IgD-negative memory B cell (primary cell): Measurements from ENCODE around the gene ARL6IP1. TPM values are rescaled to one million over a fixed set of nuclear protein-coding genes. Genes with fewer than 3 reads are reported as not detected.

Experiments used
- H3K27ac Mint-ChIP-seq, 3 donors: one replicate each; pipeline ENCODE4 v1.8.0; 2020 to 2022; ENCODE audit warnings: mild to moderate bottlenecking in 3 of 3, mixed read lengths in 3 of 3, moderate library complexity in 1 of 3
- H3K27me3 Mint-ChIP-seq: one replicate; pipeline ENCODE4 v1.8.0; 2021; ENCODE audit warnings: mixed read lengths
- H3K36me3 Mint-ChIP-seq: one replicate; pipeline ENCODE4 v1.8.0; 2020; ENCODE audit warnings: mild to moderate bottlenecking, mixed read lengths
- H3K4me1 Mint-ChIP-seq, 3 donors: one replicate each; pipeline ENCODE4 v1.8.0; 2020 to 2022; ENCODE audit warnings: mixed read lengths in 3 of 3, mild to moderate bottlenecking in 1 of 3
- H3K4me3 Mint-ChIP-seq, 4 donors: one replicate each; pipeline ENCODE4 v1.8.0; 2020 to 2022; ENCODE audit warnings: mild to moderate bottlenecking in 4 of 4, mixed read lengths in 4 of 4, moderate library complexity in 3 of 4
- H3K9me3 Mint-ChIP-seq, 3 donors: one replicate each; pipeline ENCODE4 v1.8.0; 2020 to 2021; ENCODE audit warnings: mixed read lengths in 3 of 3, mild to moderate bottlenecking in 1 of 3
- polyA plus RNA-seq: library from polyadenylated mRNA; unstranded; fragments of 300-500 nt; fragmentation: Illumina TruSeq; gene quantifications from one replicate; pipeline ENCODE4 v1.2.3, GENCODE V29; 2021

Gene ARL6IP1
- polyA plus RNA-seq, 1 donor from 2014 or later, result 142 TPM

DNA sequence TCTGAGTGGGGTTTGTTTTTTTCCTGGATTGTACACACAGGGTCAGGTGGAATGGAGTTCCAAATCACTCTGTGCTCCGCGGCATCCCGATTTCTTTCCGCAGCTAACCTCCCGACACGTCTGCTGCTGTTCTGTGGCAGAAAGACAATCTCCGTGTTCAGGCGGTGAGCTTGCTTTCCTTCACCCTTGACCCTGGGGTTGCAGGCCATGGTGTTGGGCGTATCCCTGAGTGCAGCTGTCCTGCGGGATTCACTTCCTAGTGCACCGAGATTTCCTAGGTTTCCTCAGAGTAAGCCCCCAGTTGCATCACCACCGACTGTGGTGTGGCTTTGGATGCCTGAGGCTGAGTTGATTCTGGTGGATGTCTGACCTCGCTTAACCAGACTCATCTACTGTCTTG lies 7.8 kb upstream of the ARL6IP1 start:
- Mint-ChIP-seq H3K4me3 (no peak overlapping the region), H3K27me3 (no peaks in the 10 kb centered on the region), H3K27ac (peak overlapping the region in 2 of 3 donors; percentile 32 to 43), H3K36me3 (peaks cover 2% of the 10 kb centered on the region), H3K9me3 (peaks cover 0 to 2% (median 0%) of the 10 kb centered on the region in 3 donors), H3K4me1 (peaks cover under 1 to 1% (median under 1%) of the 10 kb centered on the region in 3 donors)

DNA sequence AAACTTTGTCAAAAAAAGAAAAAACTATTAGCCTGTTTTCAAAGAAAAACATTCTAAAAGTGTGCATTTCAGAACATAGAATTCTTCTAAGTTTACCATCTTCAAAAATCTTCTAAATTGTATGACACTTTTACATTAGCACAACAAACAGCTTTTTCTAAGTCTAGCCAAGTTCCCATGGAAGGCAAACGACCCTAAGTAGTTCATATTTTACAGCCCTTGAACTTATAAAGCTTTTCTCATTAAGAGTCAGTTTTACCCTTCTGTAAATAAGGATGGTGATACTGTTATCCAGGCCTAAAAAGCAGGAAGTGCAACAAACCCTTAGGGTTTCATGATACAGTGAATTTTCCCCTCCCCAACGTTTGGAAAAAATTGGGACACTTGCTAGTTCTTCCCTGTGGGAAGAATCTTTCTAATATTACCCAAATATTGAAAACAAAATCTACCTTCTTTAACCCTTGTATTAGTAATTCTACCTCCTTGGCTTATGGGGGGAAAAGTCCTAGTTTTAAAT lies 4.0 kb upstream of the ARL6IP1 start:
- Mint-ChIP-seq H3K36me3 (no peaks in the 10 kb centered on the region), H3K27ac (peak overlapping the region in 1 of 3 donors; percentile 64), H3K9me3 (no peaks in the 10 kb centered on the region), H3K27me3 (no peaks in the 10 kb centered on the region), H3K4me1 (peaks cover 8 to 18% (median 15%) of the 10 kb centered on the region in 3 donors), H3K4me3 (no peak overlapping the region)

DNA sequence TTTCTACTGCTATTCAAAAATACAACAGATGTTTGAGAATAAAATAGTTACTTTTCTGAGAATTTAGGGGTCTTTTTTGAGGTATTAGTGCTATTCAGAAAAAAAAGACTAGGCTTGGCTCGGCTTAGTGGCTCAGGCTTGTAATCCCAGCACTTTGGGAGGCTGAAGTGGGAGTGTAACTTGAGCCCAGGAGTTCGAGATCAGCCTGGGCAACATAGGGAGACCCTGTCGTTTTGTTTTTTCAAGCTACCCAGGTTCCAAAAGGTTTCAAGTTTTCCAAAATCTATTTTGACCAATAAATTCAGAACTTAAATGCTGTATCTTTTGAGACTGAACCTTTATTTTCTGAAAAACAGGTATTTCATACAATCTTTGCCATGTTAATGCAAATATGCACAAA lies 3.2 kb upstream of the ARL6IP1 start:
- peak overlapping the region; percentile 49 to 83 (median 56) for H3K27ac Mint-ChIP-seq
- H3K4me3 Mint-ChIP-seq, result no peak overlapping the region
- H3K4me1 Mint-ChIP-seq, result peaks cover 16 to 26% (median 23%) of the 10 kb centered on the region in 3 donors
- H3K9me3 Mint-ChIP-seq, result no peaks in the 10 kb centered on the region
- H3K27me3 Mint-ChIP-seq, result no peaks in the 10 kb centered on the region
- H3K36me3 Mint-ChIP-seq, result no peaks in the 10 kb centered on the region

DNA sequence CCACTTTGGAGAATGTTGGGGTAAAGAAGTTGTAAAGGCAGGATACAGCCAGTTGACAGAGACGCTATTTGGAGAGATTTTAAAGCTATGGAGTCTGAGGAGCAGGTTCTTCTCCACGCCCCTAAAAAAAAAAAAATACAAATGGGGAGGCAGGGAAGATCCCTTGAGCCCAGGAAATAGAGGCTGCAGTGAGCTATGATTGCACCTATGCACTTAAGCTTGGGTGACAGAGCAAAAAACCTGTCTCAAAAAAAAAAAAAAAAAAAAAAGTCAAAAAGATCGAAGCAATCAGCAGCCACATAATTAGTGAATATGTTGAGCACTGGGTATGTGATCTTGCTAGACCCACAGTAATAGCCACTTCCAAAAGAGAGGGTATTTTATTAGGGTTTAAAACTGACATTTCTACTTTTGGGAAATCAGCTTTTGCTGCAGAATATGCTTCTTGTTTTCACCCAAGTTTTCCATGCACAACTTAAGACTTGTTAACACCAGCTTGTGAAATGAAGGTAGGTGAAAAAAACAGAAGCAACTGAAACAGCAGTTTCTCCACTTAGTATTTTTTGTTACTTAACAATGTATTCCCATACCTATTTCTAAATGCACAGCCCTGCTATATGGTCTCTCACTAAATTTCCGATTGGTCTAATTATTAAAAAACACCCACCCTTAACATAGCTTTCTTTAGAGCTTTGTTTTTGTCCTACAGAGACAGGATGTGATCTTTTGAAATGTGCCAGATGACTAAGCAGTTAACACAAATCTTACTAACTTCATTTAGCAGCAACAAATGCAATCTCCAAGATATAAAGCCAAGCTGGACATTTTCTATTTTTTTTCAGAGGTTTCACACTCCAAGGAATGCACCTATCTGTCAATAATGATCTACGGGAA lies 2.5 kb upstream of the ARL6IP1 start:
- Mint-ChIP-seq H3K27ac (peak overlapping the region; percentile 48 to 83 (median 56)), H3K9me3 (no peaks in the 10 kb centered on the region), H3K27me3 (no peaks in the 10 kb centered on the region), H3K4me3 (peak overlapping the region in 2 of 4 donors; percentile 34 to 95), H3K36me3 (no peaks in the 10 kb centered on the region), H3K4me1 (peaks cover 18 to 31% (median 26%) of the 10 kb centered on the region in 3 donors)

DNA sequence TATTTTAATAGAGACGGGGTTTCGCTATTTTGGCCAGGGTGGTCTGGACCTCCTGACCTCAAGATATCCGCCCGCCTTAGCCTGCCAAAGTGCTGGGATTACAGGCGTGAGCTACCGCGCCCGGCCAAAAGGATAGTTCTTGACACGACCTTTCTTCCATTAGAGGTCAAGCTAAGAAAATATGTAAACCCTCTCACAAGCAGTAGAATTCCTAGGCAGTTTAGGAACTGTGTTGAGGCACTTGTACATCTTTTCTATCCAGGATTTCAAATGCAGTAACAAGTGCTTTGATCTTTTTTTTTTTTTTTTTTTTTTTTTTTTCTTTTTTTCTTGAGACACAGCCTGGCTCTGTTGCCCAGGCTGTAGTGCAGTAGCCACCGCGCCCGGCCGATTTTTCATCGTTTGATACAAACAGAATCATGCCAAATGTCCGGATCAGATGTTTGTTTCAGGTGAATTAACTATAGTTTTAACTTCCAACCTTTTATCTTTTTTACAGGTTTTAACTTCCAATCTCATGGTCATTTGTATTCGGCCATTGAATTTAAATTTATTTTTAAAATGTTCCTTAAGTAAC lies 1.5 kb upstream of the ARL6IP1 start:
- H3K4me1 Mint-ChIP-seq, result peaks cover 20 to 31% (median 26%) of the 10 kb centered on the region in 3 donors

DNA sequence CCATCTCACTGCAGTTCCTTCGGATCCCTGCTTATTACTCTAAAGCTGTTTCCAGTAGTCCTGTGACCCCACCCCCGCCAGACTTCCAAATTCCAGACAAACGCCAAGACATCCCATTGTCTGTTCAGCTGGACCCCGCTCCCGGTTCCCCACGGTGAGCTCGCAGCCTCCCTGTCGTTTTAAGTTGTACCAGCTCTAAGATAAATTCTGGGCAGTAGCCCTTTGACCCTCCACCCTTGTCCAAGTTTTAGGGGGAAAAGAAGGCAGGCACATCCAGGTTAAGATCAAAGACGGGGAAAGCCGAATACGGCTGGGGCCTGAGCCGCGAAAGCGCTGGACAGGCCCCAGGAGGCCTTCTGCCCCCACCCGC lies 589 bp downstream of the ARL6IP1 start:
- Mint-ChIP-seq H3K9me3 (no peaks in the 10 kb centered on the region), H3K4me3 (peak overlapping the region; percentile 93 to 96 (median 94)), H3K4me1 (peaks cover 23 to 35% (median 31%) of the 10 kb centered on the region in 3 donors), H3K36me3 (no peaks in the 10 kb centered on the region), H3K27ac (peak overlapping the region; percentile 92 to 98 (median 96)), H3K27me3 (no peaks in the 10 kb centered on the region)

More for the DNA sequence above, 1.5 kb upstream of the ARL6IP1 start:
- H3K36me3 Mint-ChIP-seq, result no peaks in the 10 kb centered on the region
- H3K27me3 Mint-ChIP-seq, result no peaks in the 10 kb centered on the region
- H3K4me3 Mint-ChIP-seq, result peak overlapping the region in 3 of 4 donors; percentile 51 to 95 (median 58)
- H3K27ac Mint-ChIP-seq, result peak overlapping the region in 2 of 3 donors; percentile 44 to 62
- H3K9me3 Mint-ChIP-seq, result no peaks in the 10 kb centered on the region

DNA sequence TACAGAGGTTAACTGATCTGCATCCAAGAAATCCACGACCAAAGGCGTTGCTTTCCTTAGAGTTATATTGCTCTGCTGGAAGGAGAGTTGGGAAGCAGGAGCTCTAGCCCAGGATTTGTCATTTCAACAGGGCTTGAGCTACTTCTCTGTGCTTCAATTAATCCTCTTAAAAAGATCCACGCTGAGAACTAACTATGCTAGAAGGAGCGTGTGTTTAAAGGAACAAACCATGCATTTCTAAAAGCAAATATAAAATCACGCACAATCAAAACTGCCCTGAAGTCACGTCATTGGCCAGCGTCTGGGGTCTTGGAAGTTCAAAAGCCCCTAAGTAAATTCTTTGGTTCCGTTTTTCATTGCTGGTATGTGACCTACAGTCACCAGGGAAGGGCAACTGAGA lies 1.1 kb downstream of the ARL6IP1 start:
- H3K4me1 Mint-ChIP-seq, result peaks cover 23 to 35% (median 31%) of the 10 kb centered on the region in 3 donors
- no peaks in the 10 kb centered on the region for H3K9me3 Mint-ChIP-seq
- peak overlapping the region; percentile 93 to 96 (median 94) for H3K4me3 Mint-ChIP-seq
- peak overlapping the region; percentile 92 to 98 (median 96) for H3K27ac Mint-ChIP-seq
- no peaks in the 10 kb centered on the region for H3K36me3 Mint-ChIP-seq
- H3K27me3 Mint-ChIP-seq, result no peaks in the 10 kb centered on the region

DNA sequence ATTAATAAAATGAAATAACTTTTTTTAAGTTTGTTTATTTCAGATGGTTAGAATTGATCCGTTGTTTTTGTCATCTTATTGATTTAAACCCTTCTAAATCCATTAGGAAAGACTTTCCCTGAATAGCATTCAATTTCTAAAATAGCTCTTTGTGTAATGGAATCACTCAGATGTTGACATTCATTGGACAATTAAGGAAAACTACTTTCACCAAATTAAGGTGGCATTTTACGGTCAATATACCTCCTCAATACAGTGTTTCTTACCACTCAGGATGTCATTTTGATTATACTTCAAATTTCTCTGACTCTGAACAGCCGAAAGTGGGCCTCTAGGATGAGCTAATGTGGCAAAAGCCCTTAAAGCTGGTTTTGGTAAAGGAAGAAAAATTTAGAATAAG lies 1.8 kb downstream of the ARL6IP1 start:
- no peaks in the 10 kb centered on the region for H3K27me3 Mint-ChIP-seq
- H3K27ac Mint-ChIP-seq, result peak overlapping the region in 2 of 3 donors; percentile 92 to 96
- H3K36me3 Mint-ChIP-seq, result no peaks in the 10 kb centered on the region
- H3K9me3 Mint-ChIP-seq, result no peaks in the 10 kb centered on the region
- H3K4me3 Mint-ChIP-seq, result peak overlapping the region; percentile 93 to 96 (median 94)
- peaks cover 23 to 35% (median 31%) of the 10 kb centered on the region in 3 donors for H3K4me1 Mint-ChIP-seq

DNA sequence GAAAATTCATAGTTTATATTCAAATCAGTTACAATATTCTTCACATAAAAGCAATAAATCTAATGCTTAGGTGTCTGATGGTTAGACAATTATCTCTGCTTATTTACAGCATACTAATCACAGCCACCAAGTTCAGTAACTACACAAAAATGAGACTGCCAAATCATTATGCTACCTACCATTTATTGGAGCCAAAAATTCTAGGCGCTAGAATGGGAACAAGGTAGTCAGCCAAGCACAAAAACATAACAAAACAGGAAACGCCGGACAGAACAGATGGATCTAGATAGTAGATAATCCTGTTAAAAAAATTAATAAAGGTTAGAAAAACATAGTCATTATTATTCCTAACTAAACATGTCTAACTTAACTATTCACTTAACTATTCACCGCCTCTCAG lies 3.6 kb downstream of the ARL6IP1 start:
- peaks cover 20 to 30% (median 28%) of the 10 kb centered on the region in 3 donors for H3K4me1 Mint-ChIP-seq
- H3K4me3 Mint-ChIP-seq, result peak overlapping the region in 1 of 4 donors; percentile 72
- no peaks in the 10 kb centered on the region for H3K27me3 Mint-ChIP-seq
- no peak overlapping the region for H3K27ac Mint-ChIP-seq
- H3K36me3 Mint-ChIP-seq, result peaks cover 4% of the 10 kb centered on the region
- no peaks in the 10 kb centered on the region for H3K9me3 Mint-ChIP-seq

DNA sequence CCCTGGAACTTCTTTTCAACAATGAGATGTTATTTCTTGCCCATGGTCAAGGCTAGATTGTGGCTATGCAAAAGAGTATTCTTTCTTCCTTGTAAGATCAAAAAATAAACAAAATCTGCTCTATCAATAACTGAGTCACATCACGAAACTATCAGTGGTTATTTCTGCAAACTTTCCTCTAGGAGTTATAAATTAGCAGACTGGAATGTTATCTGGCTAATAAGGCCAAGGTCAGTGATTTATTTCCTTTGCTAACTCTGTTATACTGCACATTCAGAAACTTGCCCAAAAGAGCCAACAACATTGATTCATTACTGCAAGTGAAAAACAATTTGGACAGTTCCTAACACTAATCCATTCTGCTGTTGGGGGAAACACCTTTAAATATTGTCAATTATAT lies 5.0 kb downstream of the ARL6IP1 start:
- Mint-ChIP-seq H3K4me3 (peak overlapping the region in 1 of 4 donors; percentile 61), H3K27me3 (no peaks in the 10 kb centered on the region), H3K9me3 (no peaks in the 10 kb centered on the region), H3K36me3 (peaks cover 4% of the 10 kb centered on the region), H3K4me1 (peaks cover 20 to 24% (median 23%) of the 10 kb centered on the region in 3 donors), H3K27ac (no peak overlapping the region)

DNA sequence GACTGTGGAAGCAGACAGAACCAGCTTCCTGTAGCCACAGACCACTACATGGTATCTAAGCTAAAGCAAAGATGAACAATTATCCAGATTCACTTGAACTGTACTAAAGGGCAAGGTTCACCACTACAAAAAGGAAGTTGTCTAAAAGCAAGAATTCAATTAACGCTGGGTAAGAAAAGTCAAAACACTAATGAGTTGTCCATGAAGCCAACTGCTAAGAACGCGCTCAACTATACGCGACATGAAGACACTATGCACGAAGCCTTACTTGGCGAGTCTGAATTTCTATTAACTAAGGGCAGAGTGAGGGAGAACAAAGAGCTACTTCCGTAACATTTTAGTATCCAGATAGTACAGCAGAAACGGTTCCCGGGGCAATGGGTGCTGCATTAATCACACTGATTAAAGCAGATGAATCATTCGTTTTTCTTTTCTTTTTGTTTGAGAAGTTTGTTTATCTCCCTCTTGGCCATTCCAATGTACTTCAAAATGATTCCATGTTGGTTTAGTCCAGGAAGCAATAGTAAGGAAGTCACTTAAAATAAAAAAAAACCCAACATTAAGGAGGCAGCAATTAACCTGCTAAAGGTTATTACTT lies 8.4 kb downstream of the ARL6IP1 start:
- Mint-ChIP-seq H3K4me1 (peaks cover 18 to 26% (median 25%) of the 10 kb centered on the region in 3 donors), H3K36me3 (peaks cover 9% of the 10 kb centered on the region), H3K27ac (peak overlapping the region in 1 of 3 donors; percentile 4), H3K9me3 (peaks cover 0 to 2% (median 0%) of the 10 kb centered on the region in 3 donors), H3K4me3 (peak overlapping the region in 2 of 4 donors; percentile 35 to 63), H3K27me3 (peaks cover 2% of the 10 kb centered on the region)

DNA sequence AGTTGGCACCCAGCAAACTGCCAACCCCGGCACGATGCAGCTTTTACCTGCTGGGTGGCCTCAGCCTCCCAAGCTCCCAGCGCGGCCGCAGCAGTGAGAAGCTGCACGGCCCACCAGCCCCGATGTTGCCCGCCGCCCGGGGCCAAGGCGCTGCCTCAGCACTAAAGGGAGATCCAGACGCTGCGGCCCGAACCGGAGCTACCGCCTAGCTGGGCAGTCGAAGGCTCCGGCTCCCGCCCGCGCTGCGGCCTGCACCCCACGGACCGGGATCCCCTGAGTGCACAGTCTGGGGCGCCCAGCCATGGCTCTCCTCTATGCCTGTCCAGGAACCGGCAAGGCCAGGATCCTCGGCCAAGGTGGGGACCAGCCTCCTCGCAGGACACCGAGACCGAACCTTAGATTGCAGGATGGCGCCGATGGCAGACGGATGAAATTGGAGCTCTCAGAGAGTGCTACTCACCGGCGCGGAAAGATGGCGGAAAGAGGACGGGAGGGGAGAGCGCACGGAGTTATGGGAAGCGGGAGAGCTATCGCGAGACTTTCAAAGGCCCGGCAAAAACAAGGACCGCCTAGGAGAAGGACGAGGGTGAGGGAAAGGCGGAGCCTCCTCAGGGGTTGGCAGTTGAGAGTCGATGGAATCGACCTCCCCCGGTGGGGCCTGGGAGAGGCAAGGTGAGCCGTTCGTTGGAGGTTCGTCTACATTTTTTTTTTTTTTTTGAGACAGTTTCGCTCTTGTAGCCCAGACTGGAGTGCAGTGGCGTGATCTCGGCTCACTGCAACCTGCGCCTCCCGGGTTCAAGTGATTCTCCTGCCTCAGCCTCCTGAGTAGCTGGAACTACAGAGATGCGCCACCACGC lies 11.3 kb downstream of the ARL6IP1 start, which contains the start of gene RPS15A:
TSS of gene RPS15A (minus strand) at position 485 of the 857 bp plus-strand sequence. CDS start 1,221 bp downstream, outside the sequence.
- H3K36me3 Mint-ChIP-seq, result peaks cover 9% of the 10 kb centered on the region
- peaks cover 0 to 2% (median 0%) of the 10 kb centered on the region in 3 donors for H3K9me3 Mint-ChIP-seq
- H3K4me3 Mint-ChIP-seq, result peak within 1 kb of the TSS; percentile 95 to 98 (median 98)
- peaks cover 31 to 39% (median 33%) of the 10 kb centered on the region in 3 donors for H3K4me1 Mint-ChIP-seq
- peak within 1 kb of the TSS; percentile 79 to 96 (median 95) for H3K27ac Mint-ChIP-seq
- H3K27me3 Mint-ChIP-seq, result peaks cover 2% of the 10 kb centered on the region

DNA sequence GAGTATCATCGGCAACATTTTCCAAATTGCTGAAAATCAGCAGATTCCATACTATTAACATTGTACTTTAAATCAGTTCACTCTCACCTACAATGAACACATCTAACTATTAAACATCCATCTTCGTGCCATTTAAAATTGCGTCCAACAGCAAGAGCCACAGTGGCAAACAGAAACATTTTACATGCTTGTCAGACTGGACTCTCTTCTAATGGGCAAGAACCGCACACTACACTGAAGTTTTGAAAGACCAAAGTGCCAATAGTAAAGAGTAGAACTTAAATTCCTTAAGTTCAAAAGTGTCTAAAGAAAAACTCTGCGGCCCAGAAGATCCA lies 11.9 kb downstream of the ARL6IP1 start:
- peaks cover 0 to 2% (median 0%) of the 10 kb centered on the region in 3 donors for H3K9me3 Mint-ChIP-seq
- peaks cover 9% of the 10 kb centered on the region for H3K36me3 Mint-ChIP-seq
- peaks cover 2% of the 10 kb centered on the region for H3K27me3 Mint-ChIP-seq
- peak overlapping the region; percentile 95 to 98 (median 98) for H3K4me3 Mint-ChIP-seq
- peaks cover 31 to 43% (median 33%) of the 10 kb centered on the region in 3 donors for H3K4me1 Mint-ChIP-seq
- peak overlapping the region; percentile 79 to 96 (median 95) for H3K27ac Mint-ChIP-seq
